Ascending aorta (tissue), 2 donors: ENCODE measurements around the gene SBDS. TPM values are rescaled to one million over a fixed set of nuclear protein-coding genes. Genes with fewer than 3 reads are reported as not detected.

Source experiments
- DNase-seq, 2 donors: peaks; one replicate each; pipeline ENCODE4 v3.0.0-alpha.2; 2019; ENCODE audit warnings: low spot score in 2 of 2
- H3K27ac ChIP-seq, 2 donors: fragments of 200-600 bp; sonication (generic); one replicate each; pipeline ENCODE4 v1.5.1; 2016 to 2017; ENCODE audit warnings: mild to moderate bottlenecking in 1 of 2
- H3K27me3 ChIP-seq: fragments of 200-600 bp; sonication (generic); one replicate; pipeline ENCODE4 v1.5.1; 2017
- H3K36me3 ChIP-seq, 2 donors: fragments of 200-600 bp; sonication (generic); one replicate each; pipeline ENCODE4 v1.5.1; 2016
- H3K4me1 ChIP-seq, 2 donors: fragments of 200-600 bp; sonication (generic); one replicate each; pipeline ENCODE4 v1.5.1; 2016 to 2017; ENCODE audit warnings: mild to moderate bottlenecking in 1 of 2
- H3K4me3 ChIP-seq, 2 donors: fragments of 200-600 bp; sonication (generic); one replicate each; pipeline ENCODE4 v1.5.1; 2016 to 2017; ENCODE audit warnings: mild to moderate bottlenecking in 1 of 2
- H3K9me3 ChIP-seq, 2 donors: fragments of 200-600 bp; sonication (generic); one replicate each; pipeline ENCODE4 v1.5.1; 2016
- intact Hi-C: fragments of 100-400 bp; cut with DNase I; formaldehyde crosslinking; loops from one replicate; pipeline ENCODE4 v1.15.1; 2023
- total RNA-seq: library from RNA; depleted of rRNA; stranded (reverse); fragments of >200 nt; gene quantifications from one replicate; pipeline ENCODE4 v1.1.0, GENCODE V29; 2016
- TF ChIP-seq, protein P1 (sequence below), 3 experiments: fragments of 200-600 bp in 2 of 3; fragments of 450-650 bp in 1 of 3; sonication (generic) in 2 of 3; IDR thresholded peaks; one replicate each; pipeline ENCODE4 v1.5.1; 2016 to 2019; ENCODE audit warnings: antibody characterized with exemption in 3 of 3, mild to moderate bottlenecking in 1 of 3, moderate library complexity in 1 of 3

The SBDS gene
- total RNA-seq, 1 donor from 2014 or later = 165 TPM

DNA sequence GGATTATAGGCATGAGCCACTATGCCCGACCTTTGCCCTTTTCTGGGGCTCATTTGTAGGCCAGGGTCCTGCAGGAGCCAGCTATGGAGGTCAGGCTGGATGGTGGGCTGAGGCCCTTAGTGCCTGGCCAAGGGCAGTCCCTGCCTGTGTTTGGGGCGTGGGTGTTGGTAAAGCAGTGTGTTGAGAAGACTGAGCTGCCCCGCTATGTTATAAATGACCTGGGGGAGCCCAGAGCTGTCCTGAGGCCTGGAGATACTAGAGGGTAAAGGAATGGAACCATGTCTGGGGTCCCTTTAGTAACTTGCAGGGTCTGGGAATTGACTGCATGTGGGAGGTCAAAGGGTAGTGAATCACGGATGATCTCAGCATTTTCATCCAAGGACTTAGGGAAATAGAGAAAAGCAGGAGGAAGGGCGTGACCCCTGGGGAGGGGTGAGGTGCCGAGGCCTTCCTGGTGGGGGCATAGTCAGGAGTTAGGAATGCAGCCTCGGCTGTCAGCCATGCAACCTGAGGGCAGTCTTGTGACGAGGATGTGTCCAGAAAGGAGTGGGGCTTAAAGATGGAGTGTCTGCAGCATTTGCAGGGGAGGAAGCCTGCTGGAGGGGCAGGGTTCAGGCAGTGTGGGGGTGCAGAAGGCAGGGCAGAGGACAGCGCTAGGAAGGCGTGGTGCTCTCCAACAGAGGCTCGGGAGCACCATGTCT is 42.9 kb downstream of the SBDS start:
- H3K36me3 ChIP-seq = peaks cover 61 to 82% of the 10 kb centered on the region in 2 donors
- H3K27ac ChIP-seq = no peak overlapping the region
- H3K4me1 ChIP-seq = peaks cover 0 to 7% of the 10 kb centered on the region in 2 donors
- TF ChIP-seq, protein P1, sequence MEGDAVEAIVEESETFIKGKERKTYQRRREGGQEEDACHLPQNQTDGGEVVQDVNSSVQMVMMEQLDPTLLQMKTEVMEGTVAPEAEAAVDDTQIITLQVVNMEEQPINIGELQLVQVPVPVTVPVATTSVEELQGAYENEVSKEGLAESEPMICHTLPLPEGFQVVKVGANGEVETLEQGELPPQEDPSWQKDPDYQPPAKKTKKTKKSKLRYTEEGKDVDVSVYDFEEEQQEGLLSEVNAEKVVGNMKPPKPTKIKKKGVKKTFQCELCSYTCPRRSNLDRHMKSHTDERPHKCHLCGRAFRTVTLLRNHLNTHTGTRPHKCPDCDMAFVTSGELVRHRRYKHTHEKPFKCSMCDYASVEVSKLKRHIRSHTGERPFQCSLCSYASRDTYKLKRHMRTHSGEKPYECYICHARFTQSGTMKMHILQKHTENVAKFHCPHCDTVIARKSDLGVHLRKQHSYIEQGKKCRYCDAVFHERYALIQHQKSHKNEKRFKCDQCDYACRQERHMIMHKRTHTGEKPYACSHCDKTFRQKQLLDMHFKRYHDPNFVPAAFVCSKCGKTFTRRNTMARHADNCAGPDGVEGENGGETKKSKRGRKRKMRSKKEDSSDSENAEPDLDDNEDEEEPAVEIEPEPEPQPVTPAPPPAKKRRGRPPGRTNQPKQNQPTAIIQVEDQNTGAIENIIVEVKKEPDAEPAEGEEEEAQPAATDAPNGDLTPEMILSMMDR (IDR thresholded peaks at IDR 0.05) = no peak
- intact Hi-C loops = no loop called here
- H3K9me3 ChIP-seq = no peaks in the 10 kb centered on the region
- no peaks in the 10 kb centered on the region for H3K27me3 ChIP-seq
- no peak for DNase-seq
- H3K4me3 ChIP-seq = no peak overlapping the region

DNA sequence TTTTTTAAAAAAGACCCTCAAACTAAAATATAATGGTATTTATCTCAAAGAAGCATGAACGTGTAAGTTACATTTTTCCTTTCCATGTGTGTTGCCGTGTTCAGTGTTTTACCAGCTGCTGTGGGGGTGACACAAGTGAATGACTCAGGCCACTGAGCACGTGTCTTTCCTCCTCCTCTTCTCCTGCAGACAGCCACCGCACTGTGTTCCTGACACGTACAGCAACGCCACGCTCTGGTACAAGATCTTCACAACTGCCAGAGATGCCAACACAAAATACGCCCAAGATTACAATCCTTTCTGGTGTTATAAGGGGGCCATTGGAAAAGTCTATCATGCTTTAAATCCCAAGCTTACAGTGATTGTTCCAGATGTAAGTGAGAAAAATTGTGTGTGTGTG is 44.6 kb downstream of the SBDS start:
- Histone ChIP-seq H3K27me3 (no peaks in the 10 kb centered on the region), H3K9me3 (no peaks in the 10 kb centered on the region), H3K4me1 (no peaks in the 10 kb centered on the region), H3K36me3 (peaks cover 66 to 91% of the 10 kb centered on the region in 2 donors), H3K27ac (no peak overlapping the region), H3K4me3 (no peak overlapping the region)
- intact Hi-C loops = no loop called here
- TF ChIP-seq, protein P1 (IDR thresholded peaks at IDR 0.05) = no peak
- DNase-seq = no peak

DNA sequence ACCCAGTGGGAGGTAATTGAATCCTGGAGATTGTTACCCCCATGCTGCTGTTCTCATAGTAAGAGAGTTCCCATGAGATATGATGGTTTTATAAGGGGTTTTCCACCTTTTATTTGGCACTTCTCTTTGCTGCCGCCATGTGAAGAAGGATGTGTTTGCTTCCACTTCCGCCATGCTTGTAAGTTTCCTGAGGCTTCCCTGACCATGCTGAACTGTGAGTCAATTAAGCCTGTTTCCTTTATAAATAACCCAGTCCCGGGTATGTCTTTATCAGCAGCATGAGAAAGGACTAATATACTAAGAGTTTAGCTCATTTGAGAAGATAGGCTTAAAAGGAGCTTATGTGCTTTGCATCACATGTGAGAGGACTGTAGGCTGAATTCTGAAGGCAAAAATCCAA is 45.1 kb downstream of the SBDS start:
- TF ChIP-seq, protein P1 (IDR thresholded peaks at IDR 0.05) = no peak
- no peak overlapping the region for H3K27ac ChIP-seq
- H3K9me3 ChIP-seq = no peaks in the 10 kb centered on the region
- H3K4me1 ChIP-seq = no peaks in the 10 kb centered on the region
- H3K36me3 ChIP-seq = peaks cover 66 to 91% of the 10 kb centered on the region in 2 donors
- DNase-seq = no peak
- no peak overlapping the region for H3K4me3 ChIP-seq
- intact Hi-C loops = no loop called here
- no peaks in the 10 kb centered on the region for H3K27me3 ChIP-seq

DNA sequence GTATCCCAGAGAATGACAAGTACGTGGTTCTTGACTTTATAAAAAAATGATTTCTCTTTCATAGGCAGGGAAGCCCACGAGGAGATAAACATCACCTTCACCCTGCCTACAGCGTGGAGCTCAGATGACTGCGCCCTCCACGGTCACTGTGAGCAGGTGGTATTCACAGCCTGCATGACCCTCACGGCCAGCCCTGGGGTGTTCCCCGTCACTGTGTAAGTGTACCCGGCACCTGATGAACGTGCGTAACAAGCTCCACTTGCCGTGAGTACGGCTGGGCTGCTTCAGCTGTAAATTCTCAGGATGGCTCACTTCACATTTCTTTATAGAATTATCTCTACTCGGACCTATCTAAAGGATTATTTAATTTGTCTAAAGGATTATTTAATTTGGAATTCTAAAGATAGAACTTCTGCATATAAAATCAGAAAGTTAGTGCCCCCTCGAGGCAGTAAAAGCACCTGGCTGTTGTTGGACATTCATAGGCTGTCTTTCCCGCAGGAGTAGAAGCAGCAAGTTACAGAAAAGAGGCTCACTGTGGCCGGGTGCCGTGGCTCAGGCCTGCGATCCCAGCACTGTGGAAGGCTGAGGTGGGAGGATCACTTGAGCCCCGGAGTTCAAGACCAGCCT is 46.8 kb downstream of the SBDS start:
- no peak overlapping the region for H3K27ac ChIP-seq
- no peaks in the 10 kb centered on the region for H3K27me3 ChIP-seq
- no peaks in the 10 kb centered on the region for H3K4me1 ChIP-seq
- DNase-seq = no peak
- H3K36me3 ChIP-seq = peaks cover 66 to 94% of the 10 kb centered on the region in 2 donors
- H3K9me3 ChIP-seq = no peaks in the 10 kb centered on the region
- intact Hi-C loops = no loop called here
- TF ChIP-seq, protein P1 (IDR thresholded peaks at IDR 0.05) = no peak
- no peak overlapping the region for H3K4me3 ChIP-seq

DNA sequence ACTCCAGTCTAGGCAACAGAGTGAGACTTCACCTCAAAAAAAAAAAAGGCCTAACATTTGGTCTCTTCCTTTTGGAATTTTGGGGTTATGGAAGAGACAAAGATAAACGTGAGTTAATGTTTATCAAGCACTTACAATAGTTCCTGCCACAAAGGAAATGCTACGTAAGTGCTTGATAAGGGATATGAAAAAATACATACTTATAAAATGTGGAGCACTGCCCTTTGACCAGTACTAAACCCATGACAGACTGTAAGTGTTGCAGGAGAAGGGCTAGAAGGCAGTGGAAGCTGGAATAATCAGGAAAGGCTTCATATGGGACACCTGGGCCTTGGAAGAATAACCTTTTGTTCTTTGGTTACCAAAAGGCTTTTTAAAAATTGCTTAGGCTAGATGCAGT is 48.8 kb downstream of the SBDS start:
- intact Hi-C loops = no loop called here
- Histone ChIP-seq H3K36me3 (peaks cover 66 to 88% of the 10 kb centered on the region in 2 donors), H3K4me1 (no peaks in the 10 kb centered on the region), H3K9me3 (no peaks in the 10 kb centered on the region), H3K27me3 (no peaks in the 10 kb centered on the region), H3K27ac (no peak overlapping the region), H3K4me3 (no peak overlapping the region)
- no peak for DNase-seq
- TF ChIP-seq, protein P1 (IDR thresholded peaks at IDR 0.05) = no peak
